HG02759 (cell line): ENCODE data around the gene FUS.
A peak's percentile ranks its signal among the peaks of the same experiment; 100 is the strongest.
"Not testable (repeated sequence)": the region's sequence is repeated elsewhere in the genome, so short reads cannot be mapped to it uniquely, and the experiment has no call there.

Source experiments
- ATAC-seq: cut with Tn5 transposase; IDR thresholded peaks from one replicate; pipeline ENCODE4 v1.9.1; 2021; ENCODE audit warnings: mild to moderate bottlenecking, moderate library complexity; ENCODE audit not compliant: unreplicated experiment

Gene FUS

GRCh38 chr16:31179747-31180459, at the start of gene FUS:
TSS of gene FUS (plus strand) at chr16:31180139. CDS start at chr16:31180215, 76 bp downstream.
- peak; percentile 57 for ATAC-seq

GRCh38 chr16:31130336-31130891, 49.5 kb upstream of the FUS start:
- no peak for ATAC-seq

DNA sequence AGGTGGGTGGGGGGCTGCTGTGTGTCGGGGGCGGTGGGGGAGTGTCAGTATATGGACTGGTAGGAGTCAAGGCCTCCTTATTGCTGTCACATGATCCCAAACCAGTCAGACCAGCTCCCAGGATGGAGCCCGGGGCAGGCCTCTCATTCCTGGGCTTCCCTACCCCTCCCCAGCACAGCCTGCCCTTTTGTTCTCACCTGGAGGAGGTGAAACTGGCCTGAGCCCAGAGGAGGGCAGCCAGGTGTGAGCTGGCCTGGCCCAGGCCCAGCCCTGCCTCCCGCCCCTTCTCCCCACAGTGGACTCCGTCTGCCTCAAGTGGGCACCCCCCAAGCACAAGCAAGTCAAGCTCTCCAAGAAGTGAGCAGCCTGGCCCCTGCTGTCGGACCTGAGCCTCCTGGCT, 49.0 kb upstream of the FUS start:
- ATAC-seq: no peak

DNA sequence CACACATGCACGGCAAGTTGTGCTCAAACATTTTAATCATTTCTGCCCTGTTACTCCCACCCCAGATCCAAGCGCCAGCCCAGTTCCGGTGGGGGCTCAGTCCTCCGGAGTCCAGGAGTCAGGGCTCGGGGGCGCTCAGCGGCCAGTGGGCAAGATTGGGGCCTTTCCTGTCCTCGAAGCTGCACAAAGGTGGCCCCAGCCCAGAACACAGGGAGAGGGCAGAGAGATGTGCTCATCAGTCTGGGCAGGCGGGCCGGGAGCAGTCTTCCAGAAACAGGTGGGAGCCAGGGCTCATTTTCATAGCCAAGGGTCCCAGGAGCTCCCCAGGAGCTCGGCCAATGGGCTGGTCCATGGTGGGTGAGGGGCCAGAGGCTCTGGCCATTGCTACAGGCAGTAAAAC, 48.5 kb upstream of the FUS start:
- ATAC-seq: no peak

DNA sequence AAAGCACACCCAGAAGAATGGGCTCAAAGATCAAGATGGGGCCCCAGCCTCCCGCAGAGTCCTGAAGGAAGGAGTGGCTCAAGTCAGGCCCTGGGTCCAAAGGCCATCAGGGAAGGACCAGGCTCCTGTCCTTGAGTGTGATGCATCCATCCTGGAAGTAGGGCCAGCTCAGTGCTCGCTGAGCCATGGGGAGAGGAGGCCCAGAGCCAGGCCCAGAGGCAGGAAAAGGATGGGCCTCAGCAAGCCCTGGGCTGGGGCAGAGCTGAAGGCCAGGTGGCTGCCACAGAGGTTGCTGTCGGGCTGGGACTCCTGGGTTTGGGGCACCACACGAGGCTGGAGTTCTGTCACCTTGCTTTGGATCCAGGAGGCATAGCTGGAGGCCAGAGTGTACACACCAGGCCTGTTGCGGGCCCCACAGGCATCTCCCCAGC, 48.1 kb upstream of the FUS start:
- no peak for ATAC-seq

- no peak for ATAC-seq
Observed at GRCh38 chr16:31132303-31132979, 47.5 kb upstream of the FUS start.

DNA sequence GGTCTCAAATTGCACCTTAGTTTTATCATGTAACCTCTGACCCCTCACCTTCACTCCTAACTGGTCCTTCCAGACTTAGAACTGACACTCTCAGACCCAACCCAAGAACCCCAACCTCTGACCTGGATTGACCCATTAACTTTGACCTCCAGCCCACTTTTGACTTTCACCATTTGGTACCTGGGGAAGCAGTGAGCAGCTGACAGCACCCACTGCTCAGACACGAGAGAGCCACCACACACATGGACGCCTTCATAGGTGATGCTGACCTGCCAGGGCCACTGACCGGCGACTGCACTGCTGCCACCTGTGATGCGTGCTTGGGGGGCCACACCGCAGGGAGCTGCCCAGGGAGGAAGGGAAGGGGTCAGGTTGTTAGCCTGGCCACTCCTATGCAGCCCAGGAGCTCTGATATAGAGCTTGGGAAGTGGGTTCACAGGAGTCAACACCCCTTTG, 46.9 kb upstream of the FUS start:
- no peak for ATAC-seq

DNA sequence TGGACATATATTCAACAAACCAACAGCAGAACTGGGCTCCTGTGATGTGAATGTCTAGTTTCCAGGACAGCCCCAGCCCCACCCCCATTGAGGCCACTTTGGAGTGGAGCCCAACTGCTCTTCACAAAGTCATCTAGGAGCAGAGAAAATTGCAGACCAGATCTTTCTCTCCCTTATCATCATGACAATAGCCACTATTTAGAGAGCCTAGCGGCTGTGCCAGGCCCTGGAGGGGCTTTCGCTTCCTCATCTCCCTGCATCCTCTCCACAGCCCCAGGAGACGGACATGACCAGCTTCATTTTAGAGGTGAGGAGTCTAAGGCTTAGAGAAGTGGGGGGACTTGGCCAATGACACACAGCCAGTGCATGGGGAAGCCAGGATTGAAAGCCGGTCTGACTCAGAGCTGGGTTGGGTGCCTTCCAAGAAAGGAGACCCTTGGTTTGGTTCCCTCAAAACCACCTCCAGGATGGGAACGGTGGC, 45.8 kb upstream of the FUS start:
- no peak for ATAC-seq

GRCh38 chr16:31134625-31135534, 45.1 kb upstream of the FUS start:
- no peak for ATAC-seq

- ATAC-seq: no peak
Observed at GRCh38 chr16:31135535-31136286, 44.2 kb upstream of the FUS start, which contains the start of gene PRSS8. TSS of gene PRSS8 (minus strand) at chr16:31135727. CDS start at chr16:31135498, 229 bp downstream.

GRCh38 chr16:31136287-31136662, 43.7 kb upstream of the FUS start:
- ATAC-seq: no peak

GRCh38 chr16:31136822-31137499, 43.0 kb upstream of the FUS start:
- ATAC-seq: not testable (repeated sequence)

GRCh38 chr16:31138621-31139578, 41.0 kb upstream of the FUS start:
- no peak for ATAC-seq

- not testable (repeated sequence) for ATAC-seq
Observed at GRCh38 chr16:31141071-31141469, 38.9 kb upstream of the FUS start.

- no peak for ATAC-seq
Observed at GRCh38 chr16:31141489-31142108, 38.3 kb upstream of the FUS start.

DNA sequence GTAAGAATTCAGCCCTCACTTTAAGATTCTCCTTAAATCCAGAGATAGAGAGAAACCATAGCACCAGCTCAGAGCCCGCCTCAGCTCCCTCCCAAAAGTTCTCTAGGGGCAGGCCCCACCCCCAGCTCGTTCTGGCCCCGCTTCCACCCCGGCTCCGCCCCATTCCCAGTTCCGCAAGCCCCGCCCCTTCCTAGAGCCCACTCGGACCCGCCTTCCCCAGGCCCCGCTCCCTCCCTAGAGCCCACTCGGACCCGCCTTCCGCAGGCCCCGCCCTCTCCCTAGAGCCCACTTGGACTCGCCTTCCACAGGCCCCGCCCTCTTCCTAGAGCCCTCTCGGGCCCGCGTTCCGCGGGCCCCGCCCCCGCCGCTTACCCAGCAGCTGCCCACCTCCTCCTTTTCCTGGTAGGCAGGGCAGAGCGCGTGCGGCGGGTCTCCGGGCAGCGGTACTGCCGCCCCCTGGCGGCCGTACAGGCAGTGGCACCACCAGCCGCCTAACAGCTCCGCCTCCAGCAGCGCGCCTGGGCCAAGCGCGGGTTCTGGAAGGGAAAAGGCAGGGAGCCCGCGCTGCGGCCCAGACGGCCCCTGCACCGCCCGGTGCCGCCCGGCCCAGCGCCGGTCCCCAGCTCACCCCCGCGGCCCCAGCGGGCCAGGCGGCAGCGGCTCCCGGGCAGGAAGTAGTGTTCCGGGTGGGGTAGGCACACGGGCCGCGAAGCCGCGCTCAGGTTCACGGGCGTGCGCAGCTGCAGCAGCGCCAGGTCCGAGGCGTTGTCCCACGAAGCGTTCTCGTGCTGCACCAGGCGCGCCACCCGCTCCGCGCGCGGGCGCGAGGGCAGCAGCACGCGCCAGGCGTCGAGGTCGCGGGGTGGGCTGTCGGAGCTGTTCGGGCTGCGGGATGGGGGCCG, 37.6 kb upstream of the FUS start:
- peak; percentile 89 for ATAC-seq
